HG02943 (cell line): ENCODE results near the gene IFRD2.
A peak's percentile ranks its signal among the peaks of the same experiment; 100 is the strongest.

ENCODE experiments used
- ATAC-seq: cut with Tn5 transposase; IDR thresholded peaks from one replicate; pipeline ENCODE4 v1.9.1; 2021; ENCODE audit warnings: mild to moderate bottlenecking, low read depth, moderate library complexity; ENCODE audit not compliant: unreplicated experiment

The IFRD2 gene, protein sequence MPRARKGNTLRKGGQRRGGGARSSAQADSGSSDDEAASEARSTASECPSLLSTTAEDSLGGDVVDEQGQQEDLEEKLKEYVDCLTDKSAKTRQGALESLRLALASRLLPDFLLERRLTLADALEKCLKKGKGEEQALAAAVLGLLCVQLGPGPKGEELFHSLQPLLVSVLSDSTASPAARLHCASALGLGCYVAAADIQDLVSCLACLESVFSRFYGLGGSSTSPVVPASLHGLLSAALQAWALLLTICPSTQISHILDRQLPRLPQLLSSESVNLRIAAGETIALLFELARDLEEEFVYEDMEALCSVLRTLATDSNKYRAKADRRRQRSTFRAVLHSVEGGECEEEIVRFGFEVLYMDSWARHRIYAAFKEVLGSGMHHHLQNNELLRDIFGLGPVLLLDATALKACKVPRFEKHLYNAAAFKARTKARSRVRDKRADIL

GRCh38 chr3:50292159-50293078 is at the start of gene IFRD2:
Gene IFRD2, minus strand, starts transcription at chr3:50292429. Its CDS starts 155 bp downstream, at chr3:50292274.
- ATAC-seq = peak; percentile 87

- ATAC-seq = no peak
These were observed 49.3 kb upstream of the IFRD2 start for GRCh38 chr3:50341537-50341936.

- no peak for ATAC-seq
These were observed 48.5 kb upstream of the IFRD2 start, which contains the start of gene RASSF1 for GRCh38 chr3:50340448-50341329. Gene RASSF1, minus strand, starts transcription at chr3:50340836. Its CDS starts 31 bp downstream, at chr3:50340805.

DNA sequence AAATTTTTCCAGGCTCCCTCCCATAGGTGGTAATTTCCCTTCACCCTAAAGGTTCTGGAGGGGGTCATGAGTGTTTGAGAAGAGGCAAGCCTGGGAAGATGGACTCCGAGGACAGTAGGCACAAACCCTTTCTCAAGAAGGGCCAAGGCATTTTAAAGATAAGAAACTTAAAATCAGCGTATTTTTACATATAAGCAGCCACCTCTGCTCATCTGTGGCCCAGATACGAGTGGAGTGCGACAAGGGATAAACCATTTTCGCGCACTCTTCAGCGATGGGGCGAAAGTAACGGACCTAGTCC is 47.9 kb upstream of the IFRD2 start:
- no peak for ATAC-seq

DNA sequence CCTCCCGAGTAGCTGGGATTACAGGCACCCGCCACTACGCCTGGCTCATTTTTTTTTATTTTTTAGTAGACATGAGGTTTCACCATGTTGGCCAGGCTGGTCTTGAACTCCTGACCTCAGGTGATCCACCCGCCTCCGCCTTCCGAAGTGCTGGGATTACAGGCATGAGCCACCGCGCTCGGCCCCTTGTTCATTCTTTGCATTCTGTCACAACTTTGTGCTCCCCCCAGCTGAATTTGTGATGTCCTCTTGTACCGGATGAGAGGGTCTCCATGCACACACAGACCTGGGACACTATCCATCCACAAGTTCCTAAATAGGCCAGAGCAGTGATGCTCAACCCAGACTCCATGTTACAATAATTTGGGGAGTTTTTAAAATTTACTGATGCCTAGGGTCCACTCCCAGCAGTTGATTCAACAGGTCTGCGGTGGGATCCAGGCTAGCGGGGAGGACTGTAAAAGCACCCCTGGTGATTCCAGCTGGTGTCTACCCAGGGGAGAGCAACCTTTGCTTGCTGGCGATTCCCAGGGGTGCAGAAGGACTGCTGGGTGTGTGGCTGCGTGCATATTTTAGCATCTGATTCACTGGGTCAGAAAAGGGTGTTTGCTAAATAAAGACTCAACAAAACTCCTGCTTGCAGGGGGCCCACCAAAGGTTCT is 47.4 kb upstream of the IFRD2 start:
- no peak for ATAC-seq

- no peak for ATAC-seq
These were observed 46.7 kb upstream of the IFRD2 start for GRCh38 chr3:50338965-50339364.

GRCh38 chr3:50337175-50337861 is 45.1 kb upstream of the IFRD2 start:
- peak; percentile 72 for ATAC-seq

DNA sequence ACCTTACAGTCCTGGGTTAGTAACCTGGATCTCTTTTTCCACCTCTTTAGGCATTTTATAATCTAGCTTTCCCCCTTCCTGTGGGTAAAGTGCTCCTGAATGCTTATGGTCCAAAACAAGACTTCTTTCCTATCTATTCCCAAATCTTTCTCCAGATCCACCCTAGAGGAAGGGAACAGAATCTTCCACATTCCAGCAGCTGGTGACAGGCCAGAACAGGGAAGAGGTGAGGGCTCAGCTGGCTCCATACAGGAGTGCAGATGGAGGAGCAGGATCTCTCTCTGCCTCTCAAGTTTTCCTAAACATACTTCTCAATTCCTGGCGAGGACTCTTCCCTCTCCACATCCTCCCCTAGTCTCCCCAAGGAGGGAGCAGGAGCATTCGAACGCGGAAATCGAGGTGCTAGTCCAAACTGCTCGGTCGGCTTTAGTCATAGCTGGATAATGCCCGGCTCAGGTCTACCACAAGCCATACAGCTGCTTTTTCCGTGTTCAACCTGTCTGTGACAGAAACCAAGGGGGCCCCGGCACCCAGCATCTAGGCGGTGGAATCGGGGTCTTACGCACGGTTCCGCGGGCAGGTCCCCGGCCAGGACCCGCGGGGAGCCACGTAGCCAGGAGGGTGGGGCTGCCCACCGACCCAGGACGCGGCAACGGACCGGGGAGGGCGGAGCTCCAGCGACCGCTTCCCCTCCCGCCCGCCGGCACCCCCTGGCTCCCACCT is 44.4 kb upstream of the IFRD2 start:
- peak; percentile 31 for ATAC-seq

- ATAC-seq = no peak
These were observed 42.3 kb upstream of the IFRD2 start for GRCh38 chr3:50334339-50335075.

DNA sequence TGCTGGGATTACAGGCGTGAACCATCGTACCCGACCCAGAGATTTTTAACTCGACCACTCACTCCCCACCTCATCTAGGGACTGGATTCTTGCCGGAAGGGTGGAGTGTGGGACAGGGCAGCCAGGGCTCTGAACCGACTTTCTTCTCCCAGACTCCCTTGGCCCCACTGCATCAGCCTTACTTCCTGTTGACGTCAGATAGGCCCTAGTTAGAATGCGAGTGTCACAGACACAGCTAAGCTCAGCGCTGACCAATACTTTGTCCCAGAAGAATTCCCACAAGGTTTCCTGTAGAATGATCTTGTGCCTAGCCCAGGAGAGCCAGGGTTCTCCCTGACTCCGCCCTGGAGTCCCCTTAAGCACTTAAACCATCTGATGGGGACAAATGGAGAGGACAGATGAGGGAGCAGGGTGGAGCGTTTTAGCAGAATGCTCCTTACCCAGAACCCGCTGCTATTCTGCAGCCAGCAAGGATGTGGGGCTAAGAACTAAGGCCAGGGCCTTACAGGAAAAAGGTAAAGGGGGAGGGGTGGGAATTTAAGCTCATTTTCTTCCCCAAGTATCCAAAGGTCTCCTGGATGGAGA is 41.6 kb upstream of the IFRD2 start:
- ATAC-seq = no peak

GRCh38 chr3:50331364-50331907 is 39.2 kb upstream of the IFRD2 start:
- ATAC-seq = no peak

- no peak for ATAC-seq
These were observed 38.1 kb upstream of the IFRD2 start for GRCh38 chr3:50330330-50330729.

- ATAC-seq = peak; percentile 87
These were observed 35.9 kb upstream of the IFRD2 start, which contains the start of gene TUSC2 for GRCh38 chr3:50327943-50328691. Gene TUSC2, minus strand, starts transcription at chr3:50328223. Its CDS starts 124 bp downstream, at chr3:50328099.

GRCh38 chr3:50327129-50327528 is 34.9 kb upstream of the IFRD2 start:
- no peak for ATAC-seq

- no peak for ATAC-seq
These were observed 33.9 kb upstream of the IFRD2 start for GRCh38 chr3:50326182-50326541.

GRCh38 chr3:50325497-50326181 is 33.4 kb upstream of the IFRD2 start:
- no peak for ATAC-seq
